ENCODE data around the gene RASA4B.
"Not testable (repeated sequence)": the region's sequence is repeated elsewhere in the genome, so short reads cannot be mapped to it uniquely, and the experiment has no call there.

DNA sequence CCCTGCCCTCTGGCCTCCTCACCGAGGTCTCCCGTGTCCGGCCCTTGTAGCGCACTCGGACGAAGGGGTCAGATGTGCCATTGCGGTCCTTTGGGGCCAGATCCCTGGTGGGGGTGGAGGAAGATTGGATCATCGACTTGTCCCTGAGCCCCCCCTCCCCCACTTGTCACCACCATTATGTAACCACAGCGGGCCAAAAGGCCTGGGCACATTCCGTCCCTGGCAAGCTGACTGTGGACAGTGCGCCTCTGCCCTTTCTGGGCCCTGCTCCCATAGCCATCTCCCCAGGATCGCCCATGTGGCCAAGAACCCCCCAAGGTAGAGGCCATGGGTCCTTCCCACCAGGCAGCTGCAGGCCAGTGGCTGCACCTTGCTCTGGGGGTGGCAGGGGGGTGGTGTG, 14.4 kb downstream of the RASA4B start:
- not testable (repeated sequence) for TF ChIP-seq CTCF (IDR thresholded peaks at IDR 0.05; ENCODE audit: low read depth, low read length); POLR2A (IDR thresholded peaks at IDR 0.05; ENCODE audit: extremely low read depth, insufficient read length)

Measured in NB4 (cell line).